HEK293T (cell line): Measurements from ENCODE around the gene EVA1C.

Experiments used
- BHLHE40 ChIP-seq: fragments of 450-650 bp; IDR thresholded peaks from 2 replicates; pipeline ENCODE4 v1.6.1; 2016; ENCODE audit warnings: mild to moderate bottlenecking, moderate library complexity, borderline replicate concordance
- CTBP1 ChIP-seq: fragments of 450-650 bp; IDR thresholded peaks from 2 replicates; pipeline ENCODE4 v1.6.1; 2016; ENCODE audit warnings: borderline replicate concordance
- FOXA1 ChIP-seq: fragments of 450-650 bp; IDR thresholded peaks from 2 replicates; pipeline ENCODE4 v1.6.1; 2016; ENCODE audit warnings: mild to moderate bottlenecking
- FOXK2 ChIP-seq: fragments of 450-650 bp; IDR thresholded peaks from 2 replicates; pipeline ENCODE4 v1.6.1; 2016; ENCODE audit warnings: mild to moderate bottlenecking
- FOXM1 ChIP-seq: fragments of 450-650 bp; IDR thresholded peaks from 2 replicates; pipeline ENCODE4 v1.6.1; 2017; ENCODE audit warnings: mild to moderate bottlenecking, borderline replicate concordance
- HDGF ChIP-seq: fragments of 450-650 bp; IDR thresholded peaks from 2 replicates; pipeline ENCODE4 v1.6.1; 2017; ENCODE audit warnings: antibody characterized with exemption, borderline replicate concordance
- PKNOX1 ChIP-seq: fragments of 450-650 bp; IDR thresholded peaks from 2 replicates; pipeline ENCODE4 v1.6.1; 2016
- TARDBP ChIP-seq: fragments of 450-650 bp; IDR thresholded peaks from 2 replicates; pipeline ENCODE4 v1.6.1; 2016
- ZNF384 ChIP-seq: fragments of 450-650 bp; IDR thresholded peaks from 2 replicates; pipeline ENCODE4 v1.6.1; 2016

- TF ChIP-seq BHLHE40, result no peak
- no peak for TF ChIP-seq TARDBP
- TF ChIP-seq FOXM1, result no peak
- TF ChIP-seq ZNF384, result no peak
- no peak for TF ChIP-seq FOXA1
- no peak for TF ChIP-seq HDGF
- no peak for TF ChIP-seq CTBP1
- no peak for TF ChIP-seq PKNOX1
- TF ChIP-seq FOXK2, result no peak
These were observed 150.4 kb downstream of the EVA1C start for GRCh38 chr21:32562915-32563314.
